K562 (cell line): ENCODE data around the gene GRM5. TPM values are rescaled to one million over a fixed set of nuclear protein-coding genes. Genes with fewer than 3 reads are reported as not detected.

Experiments
- CHD7 ChIP-seq: fragments of 200-600 bp; sonication (generic); IDR thresholded peaks from one replicate; pipeline ENCODE4 v1.6.1; 2012; ENCODE audit warnings: mild to moderate bottlenecking, low read depth, low read length, inconsistent platforms
- PPARD ChIP-seq: fragments of 250-450 bp; sonication (Bioruptor Pico); IDR thresholded peaks from 2 replicates; pipeline ENCODE4 v1.8.0; 2022; ENCODE audit warnings: inconsistent platforms, mild to moderate bottlenecking, moderate library complexity
- THRAP3 ChIP-seq: fragments of 450-650 bp; IDR thresholded peaks from 2 replicates; pipeline ENCODE4 v1.6.1; 2016; ENCODE audit warnings: mild to moderate bottlenecking, inconsistent platforms, borderline replicate concordance
- ZNF445 ChIP-seq: fragments of 250-450 bp; sonication (Bioruptor Pico); IDR thresholded peaks from 2 replicates; pipeline ENCODE4 v1.4.0; 2020; ENCODE audit warnings: low read depth, mild to moderate bottlenecking, moderate library complexity
- ZNF609 ChIP-seq: sonication (generic); formaldehyde crosslinking; IDR thresholded peaks from 2 replicates; pipeline ENCODE4 v1.8.1; 2023; ENCODE audit warnings: missing genetic modification reagents, mild to moderate bottlenecking, borderline replicate concordance
- polyA plus RNA-seq, 8 experiments: library from polyadenylated mRNA; depleted of rRNA in 4 of 8; stranded (reverse) in 5 of 8; unstranded in 3 of 8; fragments of >200 nt; fragmentation: Nextera tagmentation in 2 of 8; fragmentation: Illumina TruSeq in 1 of 8; extraction: Ambion mirVana in 2 of 8; extraction: Trizol in 1 of 8; gene quantifications; 2 replicates each; pipeline versions ENCODE4 v1.2.1 to v1.2.3, GENCODE V29; 2011 to 2014; ENCODE audit warnings: inconsistent platforms in 1 of 8, missing spikeins in 1 of 8
- total RNA-seq, 7 experiments: library from RNA; depleted of rRNA in 6 of 7; stranded (reverse); fragments of >200 nt in 6 of 7; fragmentation: Illumina TruSeq in 2 of 7; extraction: Trizol in 2 of 7; gene quantifications; 2 replicates each; pipeline versions ENCODE4 v1.2.1 to v1.2.3, GENCODE V29; 2011 to 2021; ENCODE audit warnings: low replicate concordance in 1 of 7

The GRM5 gene
- total and polyA plus RNA-seq, 9 of the 15 experiments (the other 6 are each of a cell fraction or from before 2014, with no cell fraction given), result not detected

DNA sequence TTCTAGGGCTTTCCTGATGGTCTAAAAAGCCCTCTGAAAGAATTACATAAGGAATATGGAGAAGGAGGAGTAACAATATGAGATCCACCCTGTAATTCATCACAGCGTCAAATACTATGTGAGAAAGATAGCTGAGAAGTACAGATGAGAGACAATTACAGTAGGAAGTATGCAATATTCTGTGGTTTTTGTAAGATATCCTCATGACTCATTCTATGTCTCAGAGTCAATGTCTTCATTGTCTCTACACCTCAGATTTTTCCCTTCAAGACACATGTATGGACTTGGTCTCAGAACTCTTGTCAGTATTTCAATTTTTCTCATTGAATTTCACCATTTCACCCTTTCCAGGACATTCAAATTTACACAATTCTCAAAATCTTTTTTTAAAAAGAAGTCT lies 385.0 kb downstream of the GRM5 start (continued):
- no peak for TF ChIP-seq CHD7
- TF ChIP-seq PPARD, result no peak
- no peak for TF ChIP-seq THRAP3
- TF ChIP-seq ZNF609 (CRISPR knock-in tag), result no peak
- no peak for TF ChIP-seq ZNF445 (CRISPR knock-in tag)
